HepG2 (cell line): Measurements from ENCODE around the gene GNG5. TPM values are rescaled to one million over a fixed set of nuclear protein-coding genes. Genes with fewer than 3 reads are reported as not detected.

Experiments
- BORCS8-MEF2B ChIP-seq: sonication (generic); formaldehyde crosslinking; IDR thresholded peaks from 2 replicates; pipeline ENCODE4 v1.8.0; 2022; ENCODE audit warnings: mild to moderate bottlenecking, missing genetic modification reagents
- DPF2 ChIP-seq: sonication (generic); formaldehyde crosslinking; IDR thresholded peaks from 2 replicates; pipeline ENCODE4 v1.4.0; 2020; ENCODE audit warnings: mild to moderate bottlenecking, low read depth, missing genetic modification reagents, borderline replicate concordance
- KIAA2018 ChIP-seq: sonication (generic); formaldehyde crosslinking; IDR thresholded peaks from 2 replicates; pipeline ENCODE4 v1.5.0; 2020; ENCODE audit warnings: mild to moderate bottlenecking, missing genetic modification reagents, borderline replicate concordance
- YEATS4 ChIP-seq: sonication (generic); formaldehyde crosslinking; IDR thresholded peaks from 2 replicates; pipeline ENCODE4 v1.4.0; 2020; ENCODE audit warnings: missing genetic modification reagents, borderline replicate concordance
- ZNF20 ChIP-seq: sonication (generic); formaldehyde crosslinking; IDR thresholded peaks from 2 replicates; pipeline ENCODE4 v1.4.0; 2020; ENCODE audit warnings: mild to moderate bottlenecking, moderate library complexity, missing genetic modification reagents
- ZNF431 ChIP-seq: sonication (generic); formaldehyde crosslinking; IDR thresholded peaks from 2 replicates; pipeline ENCODE4 v1.9.0; 2022; ENCODE audit warnings: missing genetic modification reagents, low read depth, mild to moderate bottlenecking, borderline replicate concordance
- ZNF562 ChIP-seq: sonication (generic); formaldehyde crosslinking; IDR thresholded peaks from 2 replicates; pipeline ENCODE4 v1.8.0; 2022; ENCODE audit warnings: missing genetic modification reagents, borderline replicate concordance
- ZNF709 ChIP-seq: sonication (generic); formaldehyde crosslinking; IDR thresholded peaks from 2 replicates; pipeline ENCODE4 v1.5.0; 2020; ENCODE audit warnings: mild to moderate bottlenecking, missing genetic modification reagents
- ZNF83 ChIP-seq: sonication (generic); formaldehyde crosslinking; IDR thresholded peaks from 2 replicates; pipeline ENCODE4 v1.4.0; 2020; ENCODE audit warnings: missing genetic modification reagents, mild to moderate bottlenecking, borderline replicate concordance
- ZSCAN21 ChIP-seq: sonication (generic); formaldehyde crosslinking; IDR thresholded peaks from 2 replicates; pipeline ENCODE4 v1.8.0; 2022; ENCODE audit warnings: mild to moderate bottlenecking, missing genetic modification reagents, moderate library complexity, borderline replicate concordance
- polyA plus RNA-seq, 8 experiments: library from polyadenylated mRNA; depleted of rRNA in 3 of 8; stranded (reverse) in 7 of 8; unstranded in 1 of 8; fragments of >200 nt; fragmentation: Illumina TruSeq in 4 of 8; extraction: Trizol in 4 of 8; gene quantifications; 2 replicates each; pipeline versions ENCODE4 v1.2.1 to v1.2.3, GENCODE V29; 2011 to 2016; ENCODE audit warnings: low read depth in 4 of 8, missing spikeins in 1 of 8, mixed read lengths in 1 of 8; ENCODE audit not compliant: insufficient read depth in 1 of 8
- total RNA-seq, 5 experiments: library from RNA; depleted of rRNA; stranded (reverse); fragments of >200 nt; fragmentation: Illumina TruSeq; extraction: Trizol; gene quantifications; 2 replicates each; pipeline ENCODE4 v1.2.3, GENCODE V29; 2016; ENCODE audit warnings: low read depth in 1 of 5
- TF ChIP-seq, protein P1 (sequence below): sonication (generic); formaldehyde crosslinking; IDR thresholded peaks from 2 replicates; pipeline ENCODE4 v1.4.0; 2020; ENCODE audit warnings: mild to moderate bottlenecking, missing genetic modification reagents
- TF ChIP-seq, protein P2 (sequence below): sonication (generic); formaldehyde crosslinking; IDR thresholded peaks from 2 replicates; pipeline ENCODE4 v1.9.0; 2021; ENCODE audit warnings: missing genetic modification reagents, borderline replicate concordance

GNG5 gene
- total and polyA plus RNA-seq, 2 of the 13 experiments (the other 11 are each of a cell fraction or from before 2014, with no cell fraction given): 103 to 137 TPM

- TF ChIP-seq DPF2 (CRISPR knock-in tag): no peak
- TF ChIP-seq KIAA2018 (CRISPR knock-in tag): no peak
- peak; percentile 63 for TF ChIP-seq ZNF709 (CRISPR knock-in tag)
- 0 out of 2 replicates have a peak, but pooled peaks have one; percentile 31 for TF ChIP-seq BORCS8-MEF2B (CRISPR knock-in tag)
- TF ChIP-seq, protein P1, sequence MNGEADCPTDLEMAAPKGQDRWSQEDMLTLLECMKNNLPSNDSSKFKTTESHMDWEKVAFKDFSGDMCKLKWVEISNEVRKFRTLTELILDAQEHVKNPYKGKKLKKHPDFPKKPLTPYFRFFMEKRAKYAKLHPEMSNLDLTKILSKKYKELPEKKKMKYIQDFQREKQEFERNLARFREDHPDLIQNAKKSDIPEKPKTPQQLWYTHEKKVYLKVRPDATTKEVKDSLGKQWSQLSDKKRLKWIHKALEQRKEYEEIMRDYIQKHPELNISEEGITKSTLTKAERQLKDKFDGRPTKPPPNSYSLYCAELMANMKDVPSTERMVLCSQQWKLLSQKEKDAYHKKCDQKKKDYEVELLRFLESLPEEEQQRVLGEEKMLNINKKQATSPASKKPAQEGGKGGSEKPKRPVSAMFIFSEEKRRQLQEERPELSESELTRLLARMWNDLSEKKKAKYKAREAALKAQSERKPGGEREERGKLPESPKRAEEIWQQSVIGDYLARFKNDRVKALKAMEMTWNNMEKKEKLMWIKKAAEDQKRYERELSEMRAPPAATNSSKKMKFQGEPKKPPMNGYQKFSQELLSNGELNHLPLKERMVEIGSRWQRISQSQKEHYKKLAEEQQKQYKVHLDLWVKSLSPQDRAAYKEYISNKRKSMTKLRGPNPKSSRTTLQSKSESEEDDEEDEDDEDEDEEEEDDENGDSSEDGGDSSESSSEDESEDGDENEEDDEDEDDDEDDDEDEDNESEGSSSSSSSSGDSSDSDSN (CRISPR knock-in tag): peak; percentile 72
- TF ChIP-seq YEATS4: peak; percentile 48; the same call in 1 of the 2 replicates
- TF ChIP-seq ZNF562 (CRISPR knock-in tag): no peak
- TF ChIP-seq, protein P2, sequence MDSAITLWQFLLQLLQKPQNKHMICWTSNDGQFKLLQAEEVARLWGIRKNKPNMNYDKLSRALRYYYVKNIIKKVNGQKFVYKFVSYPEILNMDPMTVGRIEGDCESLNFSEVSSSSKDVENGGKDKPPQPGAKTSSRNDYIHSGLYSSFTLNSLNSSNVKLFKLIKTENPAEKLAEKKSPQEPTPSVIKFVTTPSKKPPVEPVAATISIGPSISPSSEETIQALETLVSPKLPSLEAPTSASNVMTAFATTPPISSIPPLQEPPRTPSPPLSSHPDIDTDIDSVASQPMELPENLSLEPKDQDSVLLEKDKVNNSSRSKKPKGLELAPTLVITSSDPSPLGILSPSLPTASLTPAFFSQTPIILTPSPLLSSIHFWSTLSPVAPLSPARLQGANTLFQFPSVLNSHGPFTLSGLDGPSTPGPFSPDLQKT: no peak
- TF ChIP-seq ZNF431 (CRISPR knock-in tag): peak; percentile 69; the same call in 1 of the 2 replicates
- no peak for TF ChIP-seq ZSCAN21 (CRISPR knock-in tag)
- TF ChIP-seq ZNF83 (CRISPR knock-in tag): no peak
- no peak for TF ChIP-seq ZNF20 (CRISPR knock-in tag)
Observed at GRCh38 chr1:84506002-84506728, at the start of gene GNG5, which contains the start of gene SPATA1 (continued).
